NCI-H2196 treated with DMSO at 0.1 percent for 48 hours (cell line): Measurements from ENCODE around the gene ZBTB7C.

Experiments
- DNase-seq: peaks from one replicate; lab custom pipeline; 2025; ENCODE audit not compliant: unreplicated experiment; lab: John Stamatoyannopoulos, UW

ZBTB7C gene

GRCh38 chr18:48100651-48101165 is 308.5 kb downstream of the ZBTB7C start:
- no peak for DNase-seq

GRCh38 chr18:48100165-48100575 is 309.0 kb downstream of the ZBTB7C start:
- no peak for DNase-seq

- no peak for DNase-seq
Measured at GRCh38 chr18:48099481-48100164, 309.6 kb downstream of the ZBTB7C start.

- no peak for DNase-seq
Measured at GRCh38 chr18:48098538-48098937, 310.6 kb downstream of the ZBTB7C start.

GRCh38 chr18:48098007-48098406 is 311.2 kb downstream of the ZBTB7C start:
- no peak for DNase-seq

DNA sequence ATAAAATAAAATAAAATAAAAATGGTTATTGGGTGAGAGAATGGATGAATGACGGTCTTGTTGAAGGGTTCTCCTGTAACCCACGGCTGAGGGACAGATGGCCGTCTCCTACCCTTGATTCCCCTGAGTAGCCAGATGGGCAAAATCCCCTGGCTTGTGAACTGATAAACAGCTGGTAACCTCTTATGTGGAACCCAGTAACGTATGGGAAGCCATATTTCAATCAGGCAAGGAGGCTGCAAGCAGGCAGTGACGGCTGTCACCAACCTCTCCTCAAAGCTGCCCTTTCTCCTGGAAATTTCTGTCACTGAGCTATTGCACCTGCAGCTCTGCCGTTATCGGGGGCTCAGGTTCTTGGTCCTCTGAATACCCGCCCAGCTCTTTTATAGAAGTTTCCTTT is 313.5 kb downstream of the ZBTB7C start:
- no peak for DNase-seq

GRCh38 chr18:48093104-48093503 is 316.1 kb downstream of the ZBTB7C start:
- DNase-seq, result no peak

- DNase-seq, result no peak
Measured at GRCh38 chr18:48091869-48092497, 317.2 kb downstream of the ZBTB7C start.

- DNase-seq, result no peak
Measured at GRCh38 chr18:48090702-48091101, 318.5 kb downstream of the ZBTB7C start.

GRCh38 chr18:48090021-48090420 is 319.2 kb downstream of the ZBTB7C start:
- DNase-seq, result no peak

DNA sequence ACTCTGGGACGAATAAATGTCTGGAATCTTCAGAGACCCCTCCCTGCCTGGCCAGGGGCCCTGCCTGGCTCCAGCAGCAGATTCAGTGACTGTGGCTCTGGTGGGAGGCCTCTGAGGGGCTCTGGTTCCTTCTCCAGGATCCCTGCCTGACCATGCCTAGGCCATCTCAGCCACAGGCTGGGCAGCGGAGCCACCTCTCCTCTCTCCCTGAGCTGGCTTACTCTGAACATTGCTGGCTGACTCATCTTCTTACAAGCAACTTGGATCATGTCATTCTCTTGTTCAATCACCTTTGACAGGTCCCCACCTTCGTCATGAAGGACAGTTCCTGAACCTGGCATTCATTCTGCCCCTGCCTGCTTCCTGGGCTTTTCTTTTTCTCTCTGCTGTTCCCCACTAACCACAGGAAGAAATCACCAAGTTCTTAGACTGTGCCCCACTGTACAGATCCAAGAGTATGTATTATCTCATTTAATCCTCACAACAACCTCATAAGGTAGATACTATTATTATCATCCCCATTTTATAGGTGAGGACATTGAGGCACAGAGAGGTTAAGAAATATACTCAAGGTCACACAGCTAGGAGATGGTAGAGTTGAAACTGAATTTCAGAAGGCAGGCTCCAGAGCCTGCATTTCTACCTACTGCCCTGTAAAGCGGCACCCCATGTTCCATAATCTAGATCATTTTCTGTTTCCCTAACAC is 323.2 kb downstream of the ZBTB7C start:
- no peak for DNase-seq

DNA sequence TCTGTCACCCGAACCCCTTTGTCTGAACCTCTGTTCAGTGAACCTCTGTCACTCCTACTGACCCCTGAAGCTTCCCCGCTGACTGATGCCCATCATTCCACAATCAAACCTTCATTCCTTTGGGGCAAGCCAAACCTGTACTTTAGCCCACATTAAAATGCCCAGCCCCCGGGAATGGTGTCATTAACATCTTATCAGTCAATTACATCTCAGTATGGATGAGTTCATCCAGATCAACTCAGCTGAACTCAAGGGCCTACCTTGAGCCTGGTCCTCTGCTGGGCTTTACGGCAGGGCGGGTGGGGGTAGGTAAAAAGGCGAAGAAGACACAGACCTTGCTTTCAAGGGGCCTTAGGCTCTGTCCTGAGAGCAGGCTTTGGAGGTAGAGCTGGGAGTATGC is 324.3 kb downstream of the ZBTB7C start:
- DNase-seq, result no peak

GRCh38 chr18:48084041-48084757 is 325.0 kb downstream of the ZBTB7C start:
- no peak for DNase-seq

GRCh38 chr18:48080546-48080945 is 328.6 kb downstream of the ZBTB7C start:
- DNase-seq, result no peak

GRCh38 chr18:48079885-48080284 is 329.3 kb downstream of the ZBTB7C start:
- no peak for DNase-seq

GRCh38 chr18:48078448-48078847 is 330.7 kb downstream of the ZBTB7C start:
- no peak for DNase-seq

DNA sequence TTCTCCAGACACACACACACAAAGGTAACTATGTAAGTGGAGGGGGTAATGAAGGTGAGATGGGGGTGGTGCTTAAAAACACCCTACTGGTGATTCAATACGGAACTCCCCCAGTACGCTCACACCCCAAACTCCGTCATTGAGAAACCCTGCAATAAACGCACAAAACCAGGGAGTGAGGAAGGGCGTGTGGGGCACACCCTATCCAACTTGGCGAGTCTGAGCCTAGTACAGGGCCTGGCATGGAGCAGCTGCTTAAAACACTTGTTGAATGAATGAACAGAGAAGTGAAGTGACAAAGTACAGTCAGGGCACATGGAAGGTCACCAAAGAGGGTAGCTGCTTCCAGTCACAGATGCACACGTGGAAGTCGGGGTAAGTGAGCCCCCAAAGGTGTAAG is 331.9 kb downstream of the ZBTB7C start:
- DNase-seq, result no peak

DNA sequence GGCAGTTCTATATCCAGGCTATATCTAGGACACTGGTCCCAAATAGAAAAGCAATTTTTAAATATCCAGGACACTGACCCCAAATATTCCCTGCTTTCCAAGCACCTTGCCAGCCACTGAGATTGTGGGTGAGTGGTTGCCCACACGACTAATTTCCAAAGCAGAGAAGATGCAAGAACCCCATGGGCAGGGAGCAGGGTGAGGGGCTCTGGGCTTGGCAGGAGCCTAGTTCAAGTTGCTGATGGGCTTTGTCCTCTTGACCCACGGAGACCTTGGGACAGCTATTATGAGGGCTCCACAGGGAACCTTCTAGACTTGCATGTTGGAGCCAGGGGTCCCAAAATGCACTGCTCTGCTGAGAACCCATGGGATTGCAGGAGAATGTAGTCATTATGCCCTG is 332.7 kb downstream of the ZBTB7C start:
- no peak for DNase-seq

- DNase-seq, result no peak
Measured at GRCh38 chr18:48075707-48076093, 333.5 kb downstream of the ZBTB7C start.

DNA sequence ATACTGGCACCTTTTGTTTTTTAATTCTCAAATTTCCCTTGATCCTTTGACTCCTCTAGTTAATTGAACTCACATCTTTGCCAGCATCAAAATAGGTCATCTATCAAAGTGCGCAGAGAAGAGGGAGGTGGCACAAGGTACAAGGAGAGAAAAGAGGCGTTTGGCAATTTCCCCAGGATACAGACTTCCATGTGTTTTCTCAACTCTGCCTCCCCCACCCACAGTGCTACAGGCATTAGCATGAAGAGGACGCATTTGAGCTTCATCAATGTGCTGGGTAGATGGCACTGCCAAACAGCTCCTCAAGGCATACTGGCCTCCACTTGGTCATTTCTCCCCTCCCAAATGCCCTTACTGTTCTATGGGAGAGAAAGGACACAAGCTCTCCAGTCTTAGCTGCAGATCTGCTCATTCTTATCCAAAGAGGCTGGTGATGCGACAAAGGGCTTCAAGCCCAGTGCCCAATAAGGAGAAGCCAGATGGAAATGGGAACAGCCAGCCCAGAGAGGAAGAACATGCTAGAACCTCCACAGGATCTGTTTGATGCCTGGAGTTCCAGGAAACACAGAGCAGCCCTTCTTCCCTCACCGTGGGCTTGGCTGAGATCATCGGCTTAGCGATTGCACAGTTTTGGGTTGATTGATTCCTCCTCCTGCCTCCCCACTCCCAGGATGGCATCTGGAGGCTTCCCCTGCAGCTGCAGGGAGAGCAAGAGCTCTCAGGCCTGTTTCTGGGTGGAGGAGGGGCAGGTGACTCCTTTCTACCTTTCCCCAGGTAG is 334.1 kb downstream of the ZBTB7C start:
- DNase-seq, result no peak
